Mesenchymal stem cell (in vitro differentiated cells and primary cell): ENCODE results near the gene ZKSCAN5.
"Not testable (repeated sequence)": the region's sequence is repeated elsewhere in the genome, so short reads cannot be mapped to it uniquely, and the experiment has no call there.

ENCODE experiments used
- DNase-seq: peaks from one replicate; pipeline ENCODE4 v3.0.0-alpha.2; 2013
- H2AFZ ChIP-seq: one replicate; pipeline ENCODE4 v1.6.1; 2013; ENCODE audit warnings: low read depth, mild to moderate bottlenecking, control low read depth, inconsistent platforms, low read length, moderate library complexity
- H2AK5ac ChIP-seq: 2 replicates; pipeline ENCODE4 v1.6.1; 2013; ENCODE audit warnings: low read length, moderate library complexity, mild to moderate bottlenecking, inconsistent platforms; ENCODE audit not compliant: severe bottlenecking
- H2BK120ac ChIP-seq: one replicate; pipeline ENCODE4 v1.6.1; 2013; ENCODE audit warnings: low read depth, mild to moderate bottlenecking, inconsistent platforms, low read length, moderate library complexity
- H2BK12ac ChIP-seq, 2 experiments: one replicate each; pipeline ENCODE4 v1.6.1; 2013; ENCODE audit warnings: inconsistent platforms in 2 of 2, low read length in 2 of 2, mild to moderate bottlenecking in 2 of 2, moderate library complexity in 2 of 2, control low read depth in 1 of 2
- H2BK15ac ChIP-seq: one replicate; pipeline ENCODE4 v1.6.1; 2013; ENCODE audit warnings: mild to moderate bottlenecking, low read depth, inconsistent platforms; ENCODE audit not compliant: poor library complexity, severe bottlenecking
- H2BK5ac ChIP-seq: 2 replicates; pipeline ENCODE4 v1.6.1; 2013; ENCODE audit warnings: low read depth, mild to moderate bottlenecking, low read length, control low read depth, inconsistent platforms; ENCODE audit not compliant: poor library complexity, severe bottlenecking
- H3K14ac ChIP-seq, 2 experiments: one replicate each; pipeline ENCODE4 v1.6.1; 2013; ENCODE audit warnings: inconsistent platforms in 2 of 2, low read length in 2 of 2, control low read depth in 1 of 2, mild to moderate bottlenecking in 1 of 2, moderate library complexity in 1 of 2
- H3K18ac ChIP-seq, 2 experiments: one replicate each; pipeline ENCODE4 v1.6.1; 2013; ENCODE audit warnings: inconsistent platforms in 2 of 2, low read length in 2 of 2, control low read depth in 1 of 2, low read depth in 1 of 2, mild to moderate bottlenecking in 1 of 2
- H3K23ac ChIP-seq, 2 experiments: one replicate each; pipeline ENCODE4 v1.6.1; 2013; ENCODE audit warnings: inconsistent platforms in 2 of 2, low read length in 2 of 2, mild to moderate bottlenecking in 2 of 2, moderate library complexity in 2 of 2, control low read depth in 1 of 2
- H3K27ac ChIP-seq: 2 replicates; pipeline ENCODE4 v1.5.1; 2013; ENCODE audit warnings: mild to moderate bottlenecking, moderate library complexity, low read length, control low read depth, inconsistent platforms; ENCODE audit not compliant: poor library complexity, severe bottlenecking
- H3K27me3 ChIP-seq, 2 experiments: 2 replicates each; pipeline versions ENCODE4 v1.6.1 to v1.7.0; 2013; ENCODE audit warnings: low read length in 2 of 2, mild to moderate bottlenecking in 2 of 2, moderate library complexity in 2 of 2, control low read depth in 1 of 2, inconsistent platforms in 1 of 2; ENCODE audit not compliant: control insufficient read depth in 1 of 2, insufficient read depth in 1 of 2
- H3K36me3 ChIP-seq, 2 experiments: 2 replicates each; pipeline versions ENCODE4 v1.6.1 to v1.7.0; 2013; ENCODE audit warnings: low read length in 2 of 2, control low read depth in 1 of 2, inconsistent platforms in 1 of 2, low read depth in 1 of 2, mild to moderate bottlenecking in 1 of 2; ENCODE audit not compliant: insufficient read depth in 2 of 2, control insufficient read depth in 1 of 2
- H3K4ac ChIP-seq, 2 experiments: one replicate each; pipeline ENCODE4 v1.6.1; 2013; ENCODE audit warnings: inconsistent platforms in 2 of 2, low read length in 2 of 2, mild to moderate bottlenecking in 2 of 2, moderate library complexity in 2 of 2, control low read depth in 1 of 2, low read depth in 1 of 2
- H3K4me1 ChIP-seq: 2 replicates; pipeline ENCODE4 v1.6.1; 2013; ENCODE audit warnings: low read depth, low read length, control low read depth; ENCODE audit not compliant: control insufficient read depth, insufficient read depth
- H3K4me2 ChIP-seq: 2 replicates; pipeline ENCODE4 v1.6.1; 2013; ENCODE audit warnings: low read length, mild to moderate bottlenecking, inconsistent platforms; ENCODE audit not compliant: poor library complexity, severe bottlenecking
- H3K4me3 ChIP-seq, 2 experiments: 2 replicates each; pipeline versions ENCODE4 v1.5.1 to v1.7.0; 2013; ENCODE audit warnings: low read length in 2 of 2, mild to moderate bottlenecking in 2 of 2, control low read depth in 1 of 2, low read depth in 1 of 2; ENCODE audit not compliant: insufficient read depth in 1 of 2
- H3K79me1 ChIP-seq: replicated peaks from 2 replicates; pipeline ENCODE4 v1.6.1; 2013; ENCODE audit warnings: mild to moderate bottlenecking, control low read depth, low read length, inconsistent platforms; ENCODE audit not compliant: poor library complexity, severe bottlenecking
- H3K9ac ChIP-seq: 2 replicates; pipeline ENCODE4 v1.7.0; 2013; ENCODE audit warnings: mild to moderate bottlenecking, low read length, moderate library complexity
- H3K9me3 ChIP-seq: 2 replicates; pipeline ENCODE4 v1.7.0; 2013; ENCODE audit warnings: mild to moderate bottlenecking, low read length; ENCODE audit not compliant: control insufficient read depth
- H4K8ac ChIP-seq: one replicate; pipeline ENCODE4 v1.6.1; 2013; ENCODE audit warnings: inconsistent platforms, mild to moderate bottlenecking, low read length, moderate library complexity
- H4K91ac ChIP-seq: one replicate; pipeline ENCODE4 v1.6.1; 2013; ENCODE audit warnings: mild to moderate bottlenecking, low read length, inconsistent platforms
- WGBS: methylation state at CpG from one replicate; pipeline ENCODE4 v1.1.7; 2013; ENCODE audit warnings: mixed read lengths; 5-methylcytosine and 5-hydroxymethylcytosine counted together

Gene ZKSCAN5

DNA sequence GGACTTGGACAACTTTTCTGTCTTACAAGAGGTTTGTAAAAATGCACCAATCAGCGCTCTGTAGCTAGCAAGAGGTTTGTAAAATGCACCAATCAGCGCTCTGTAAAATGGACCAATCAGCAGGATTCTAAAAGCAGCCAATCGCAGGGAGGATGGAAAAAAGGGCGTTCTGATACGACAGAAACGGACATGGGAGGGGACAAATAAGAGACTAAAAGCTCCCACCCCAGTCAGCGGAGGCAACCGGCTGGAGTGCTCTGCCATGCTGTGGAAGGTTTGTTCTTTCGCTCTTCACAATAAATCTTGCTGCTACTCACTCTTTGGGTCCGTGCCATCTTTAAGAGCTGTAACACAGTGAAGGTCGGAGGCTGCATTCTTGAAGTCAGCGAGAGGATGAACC is 3.2 kb upstream of the ZKSCAN5 start:
- not testable (repeated sequence) for H3K18ac ChIP-seq, H2BK120ac ChIP-seq, H2BK12ac ChIP-seq, H3K4me2 ChIP-seq, H4K91ac ChIP-seq, H2BK5ac ChIP-seq, H2AFZ ChIP-seq, H3K14ac ChIP-seq, H4K8ac ChIP-seq, H3K9ac ChIP-seq, H3K27me3 ChIP-seq, H3K4ac ChIP-seq, H3K27ac ChIP-seq, DNase-seq, H3K9me3 ChIP-seq, H3K79me1 ChIP-seq, H2BK15ac ChIP-seq, H2AK5ac ChIP-seq, H3K23ac ChIP-seq
- WGBS: 96% methylated on average over 12 of the region's 12 CpGs
- H3K4me3 ChIP-seq: peak overlapping the region in 1 of 2 experiments; percentile 97
- H3K4me1 ChIP-seq: peaks cover 19% of the 10 kb centered on the region
- peaks cover 5 to 23% of the 10 kb centered on the region in 2 experiments for H3K36me3 ChIP-seq

DNA sequence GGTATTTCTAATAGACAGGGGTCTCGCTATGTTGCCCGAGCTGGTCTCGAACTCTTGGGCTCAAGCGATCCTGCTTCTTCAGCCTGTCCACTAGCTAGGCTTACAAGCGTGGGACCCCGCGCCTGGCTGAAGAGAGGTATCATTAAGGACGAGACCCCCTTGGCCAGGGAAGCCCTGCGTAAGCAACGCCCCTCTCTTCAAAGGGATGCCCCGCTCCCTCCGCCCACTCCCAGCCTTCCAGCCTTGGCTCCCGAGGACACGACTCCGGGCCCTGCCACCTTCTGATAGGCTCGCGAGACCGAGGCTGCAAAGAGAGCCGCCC is 220 bp upstream of the ZKSCAN5 start:
- no peak overlapping the region for H2BK15ac ChIP-seq
- H2AK5ac ChIP-seq: no peak overlapping the region
- peak overlapping the region in 1 of 2 experiments; percentile 82 for H3K18ac ChIP-seq

DNA sequence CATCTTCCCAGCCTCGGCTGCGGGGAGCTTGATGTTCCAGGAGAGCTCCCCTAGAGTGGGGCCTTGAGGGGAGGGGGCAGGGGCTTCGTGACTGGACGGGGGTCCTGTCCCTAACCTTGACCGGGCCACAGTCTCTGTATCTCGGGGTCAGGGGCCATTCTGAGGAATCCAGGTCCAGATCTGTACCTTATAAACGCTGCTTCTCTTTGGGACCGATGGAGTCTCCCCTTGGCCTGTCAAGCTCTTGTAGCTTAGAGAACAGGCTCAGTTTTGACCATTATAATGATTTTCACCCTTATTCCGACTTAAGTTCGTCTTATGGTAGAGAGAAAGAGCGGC is 831 bp downstream of the ZKSCAN5 start:
- peak overlapping the region; percentile 88 for H3K9ac ChIP-seq
- H3K4me1 ChIP-seq: peaks cover 15% of the 10 kb centered on the region
- WGBS: 5% methylated on average over 11 of the region's 11 CpGs
- peak overlapping the region; percentile 3 to 43 for H3K18ac ChIP-seq
- peak overlapping the region; percentile 83 to 85 for H3K4me3 ChIP-seq
- no peak overlapping the region for H2BK5ac ChIP-seq
- no peak overlapping the region for H2BK15ac ChIP-seq
- peaks cover 4 to 10% of the 10 kb centered on the region in 2 experiments for H3K36me3 ChIP-seq
- H3K4me2 ChIP-seq: peak overlapping the region; percentile 64
- no peak overlapping the region for H3K14ac ChIP-seq
- H2BK12ac ChIP-seq: no peak overlapping the region
- peak overlapping the region in 1 of 2 experiments; percentile 87 for H3K4ac ChIP-seq
- H4K8ac ChIP-seq: peak overlapping the region; percentile 87
- H2AK5ac ChIP-seq: peak overlapping the region; percentile 31
- DNase-seq: no peak
- H3K27me3 ChIP-seq: no peaks in the 10 kb centered on the region
- H3K27ac ChIP-seq: peak overlapping the region; percentile 57
- no peak overlapping the region for H2BK120ac ChIP-seq
- peak overlapping the region; percentile 66 for H4K91ac ChIP-seq
- no peak overlapping the region for H2AFZ ChIP-seq
- peaks cover 5% of the 10 kb centered on the region for H3K79me1 ChIP-seq
- H3K23ac ChIP-seq: no peak overlapping the region
- H3K9me3 ChIP-seq: no peaks in the 10 kb centered on the region

More for the DNA sequence above, 220 bp upstream of the ZKSCAN5 start:
- Histone ChIP-seq H2BK120ac (no peak overlapping the region), H3K23ac (peak overlapping the region in 1 of 2 experiments; percentile 31), H3K4me2 (peak overlapping the region; percentile 46), H2BK12ac (peak overlapping the region in 1 of 2 experiments; percentile 47), H3K36me3 (peaks cover 0 to 10% of the 10 kb centered on the region in 2 experiments), H3K14ac (no peak overlapping the region), H3K4ac (peak overlapping the region in 1 of 2 experiments; percentile 73), H3K4me1 (peaks cover 15% of the 10 kb centered on the region), H3K79me1 (peaks cover 3% of the 10 kb centered on the region), H3K9ac (peak overlapping the region; percentile 88), H3K9me3 (no peaks in the 10 kb centered on the region), H2BK5ac (no peak overlapping the region), H4K91ac (peak overlapping the region; percentile 1), H3K27ac (peak overlapping the region; percentile 2), H3K27me3 (no peaks in the 10 kb centered on the region), H3K4me3 (peak overlapping the region; percentile 83 to 85), H4K8ac (peak overlapping the region; percentile 85), H2AFZ (peak overlapping the region; percentile 99)
- WGBS: 16% methylated on average over 19 of the region's 19 CpGs
- DNase-seq: no peak

DNA sequence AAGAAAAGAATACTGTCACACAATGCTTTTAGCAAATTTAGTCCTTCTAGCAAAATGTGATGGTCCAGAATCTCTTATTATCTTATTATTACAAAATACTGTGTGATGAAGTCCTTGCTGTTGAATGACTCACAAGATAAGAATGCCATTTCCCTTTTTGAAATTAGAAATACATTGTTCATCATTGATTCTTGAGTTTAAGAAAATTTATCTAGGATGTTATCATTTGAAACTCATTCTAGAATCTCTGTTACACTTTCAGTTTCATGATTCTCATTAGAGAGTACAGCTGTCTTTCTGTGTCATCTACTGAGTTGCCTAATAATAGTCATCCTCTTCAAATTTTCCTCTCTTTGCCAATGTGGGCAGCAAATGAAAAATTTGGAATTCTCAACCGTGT is 9.6 kb downstream of the ZKSCAN5 start:
- H2AK5ac ChIP-seq: no peak overlapping the region
- peaks cover 49 to 55% of the 10 kb centered on the region in 2 experiments for H3K36me3 ChIP-seq
- WGBS: 100% methylated on average over 1 of the region's 1 CpG
- no peak overlapping the region for H4K91ac ChIP-seq
- no peak overlapping the region for H3K23ac ChIP-seq
- H3K18ac ChIP-seq: no peak overlapping the region
- no peaks in the 10 kb centered on the region for H3K4me1 ChIP-seq
- DNase-seq: no peak
- no peak overlapping the region for H3K4ac ChIP-seq
- no peak overlapping the region for H2BK15ac ChIP-seq
- H3K27me3 ChIP-seq: no peaks in the 10 kb centered on the region
- H3K79me1 ChIP-seq: peaks cover 28% of the 10 kb centered on the region
- H2BK5ac ChIP-seq: no peak overlapping the region
- no peak overlapping the region for H2AFZ ChIP-seq
- no peak overlapping the region for H3K14ac ChIP-seq
- H2BK12ac ChIP-seq: no peak overlapping the region
- no peak overlapping the region for H2BK120ac ChIP-seq
- no peak overlapping the region for H3K4me3 ChIP-seq
- H3K9me3 ChIP-seq: no peaks in the 10 kb centered on the region
- peak overlapping the region; percentile 38 for H3K9ac ChIP-seq
- no peak overlapping the region for H4K8ac ChIP-seq
- H3K4me2 ChIP-seq: no peak overlapping the region
- no peak overlapping the region for H3K27ac ChIP-seq
